Epithelial cell of esophagus (primary cell): ENCODE data around the gene KATNA1.

Experiments used
- DNase-seq: peaks from one replicate; pipeline ENCODE4 v3.0.0; 2010; ENCODE audit warnings: low read depth
- H3K4me3 ChIP-seq: 2 replicates; pipeline ENCODE4 v1.5.1; 2011; ENCODE audit warnings: mild to moderate bottlenecking, low read length, control low read depth
- TF ChIP-seq, protein P1 (sequence below): IDR thresholded peaks from 2 replicates; pipeline ENCODE4 v1.5.1; 2011; ENCODE audit warnings: low read depth, mild to moderate bottlenecking, low read length, control low read depth, inconsistent platforms; ENCODE audit not compliant: insufficient read depth; ENCODE audit errors: missing control alignments

KATNA1 gene

DNA sequence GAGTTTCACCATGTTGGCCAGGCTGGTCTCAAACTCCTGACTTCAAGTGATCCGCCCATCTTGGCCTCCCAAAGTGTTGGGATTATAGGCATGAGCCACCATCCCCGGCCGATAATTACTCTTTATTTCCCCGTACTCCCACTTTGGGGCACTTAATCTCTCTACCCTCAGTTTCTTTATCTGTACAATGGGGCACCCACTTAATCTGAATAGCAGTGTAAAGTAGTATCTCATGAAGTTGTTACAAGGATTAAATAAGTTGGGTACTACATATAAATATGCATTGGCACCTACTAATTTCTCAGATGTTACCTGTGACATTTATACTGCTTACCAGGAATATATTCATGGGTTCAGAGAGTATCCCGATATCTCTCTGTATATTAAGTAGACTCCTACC, 67.2 kb downstream of the KATNA1 start:
- TF ChIP-seq, protein P1, sequence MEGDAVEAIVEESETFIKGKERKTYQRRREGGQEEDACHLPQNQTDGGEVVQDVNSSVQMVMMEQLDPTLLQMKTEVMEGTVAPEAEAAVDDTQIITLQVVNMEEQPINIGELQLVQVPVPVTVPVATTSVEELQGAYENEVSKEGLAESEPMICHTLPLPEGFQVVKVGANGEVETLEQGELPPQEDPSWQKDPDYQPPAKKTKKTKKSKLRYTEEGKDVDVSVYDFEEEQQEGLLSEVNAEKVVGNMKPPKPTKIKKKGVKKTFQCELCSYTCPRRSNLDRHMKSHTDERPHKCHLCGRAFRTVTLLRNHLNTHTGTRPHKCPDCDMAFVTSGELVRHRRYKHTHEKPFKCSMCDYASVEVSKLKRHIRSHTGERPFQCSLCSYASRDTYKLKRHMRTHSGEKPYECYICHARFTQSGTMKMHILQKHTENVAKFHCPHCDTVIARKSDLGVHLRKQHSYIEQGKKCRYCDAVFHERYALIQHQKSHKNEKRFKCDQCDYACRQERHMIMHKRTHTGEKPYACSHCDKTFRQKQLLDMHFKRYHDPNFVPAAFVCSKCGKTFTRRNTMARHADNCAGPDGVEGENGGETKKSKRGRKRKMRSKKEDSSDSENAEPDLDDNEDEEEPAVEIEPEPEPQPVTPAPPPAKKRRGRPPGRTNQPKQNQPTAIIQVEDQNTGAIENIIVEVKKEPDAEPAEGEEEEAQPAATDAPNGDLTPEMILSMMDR: no peak
- DNase-seq: no peak
- no peak overlapping the region for H3K4me3 ChIP-seq

DNA sequence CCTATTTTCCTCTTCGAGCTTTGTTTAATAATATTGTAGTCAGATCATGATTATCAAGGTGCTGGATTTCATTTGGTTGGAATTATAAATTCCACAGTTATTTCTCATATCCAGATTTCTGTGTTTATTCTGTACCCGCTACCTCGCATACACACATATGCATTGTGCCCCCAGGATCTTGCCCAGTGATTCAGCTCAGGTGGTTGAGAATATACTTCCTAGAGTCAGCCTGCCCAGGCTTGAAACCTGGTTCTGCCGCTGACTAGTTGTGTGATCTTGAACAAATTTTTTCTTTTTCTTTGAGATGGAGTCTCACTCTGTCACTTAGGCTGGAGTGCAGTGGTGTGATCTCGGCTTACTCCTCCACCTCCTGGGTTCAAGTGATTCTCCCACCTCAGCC, 67.6 kb downstream of the KATNA1 start:
- TF ChIP-seq, protein P1: no peak
- DNase-seq: peak; percentile 92
- no peak overlapping the region for H3K4me3 ChIP-seq

DNA sequence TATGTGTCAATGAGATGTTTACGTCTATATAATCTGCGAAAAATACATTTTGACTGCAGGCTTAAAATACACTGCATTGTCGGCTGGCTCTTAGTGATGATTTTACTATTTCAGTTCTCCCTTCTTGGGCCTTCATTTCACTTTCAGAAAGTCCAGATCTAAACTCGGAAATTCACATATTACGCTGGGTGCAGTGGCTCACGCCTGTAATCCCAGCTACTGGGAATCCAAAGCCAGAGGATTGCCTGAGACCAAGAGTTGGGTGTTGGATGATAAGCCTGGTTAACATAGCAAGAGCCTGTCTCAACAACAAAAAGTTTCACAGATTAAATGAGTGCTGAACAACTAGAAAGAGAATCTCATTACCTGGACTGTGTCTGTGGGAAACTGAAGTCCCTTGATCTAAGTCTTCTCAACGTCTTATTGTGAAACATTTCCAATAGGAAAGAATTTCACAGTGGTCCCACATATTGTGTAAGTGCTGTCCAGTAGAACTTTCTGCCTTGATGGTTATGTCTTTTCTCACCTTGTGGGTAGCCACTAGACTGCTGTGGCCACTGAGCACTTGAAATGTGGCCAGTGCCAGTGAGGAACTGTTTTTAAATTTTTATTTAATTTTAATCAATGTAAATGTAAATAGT, 80.4 kb downstream of the KATNA1 start:
- no peak for DNase-seq
- TF ChIP-seq, protein P1: no peak
- no peak overlapping the region for H3K4me3 ChIP-seq

DNA sequence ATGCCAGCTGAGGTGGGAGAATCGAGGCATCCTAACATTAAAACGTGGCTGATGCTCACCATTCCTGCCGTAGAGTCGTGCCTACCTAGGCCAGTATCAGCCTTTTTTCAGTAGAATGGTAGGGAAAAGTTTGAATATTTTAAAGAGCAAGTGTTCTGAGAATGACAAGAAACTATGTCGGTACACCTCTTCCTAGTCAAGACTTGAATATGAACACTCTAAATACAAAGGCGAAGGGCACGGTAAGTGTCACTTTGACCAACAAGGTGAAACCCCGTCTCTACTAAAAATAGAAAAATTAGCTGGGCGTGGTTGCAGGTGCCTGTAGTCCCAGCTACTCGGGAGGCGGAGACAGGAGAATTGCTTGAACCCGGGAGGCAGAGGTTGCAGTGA, 81.3 kb downstream of the KATNA1 start:
- no peak for DNase-seq
- TF ChIP-seq, protein P1: no peak
- peak overlapping the region; percentile 85 for H3K4me3 ChIP-seq

DNA sequence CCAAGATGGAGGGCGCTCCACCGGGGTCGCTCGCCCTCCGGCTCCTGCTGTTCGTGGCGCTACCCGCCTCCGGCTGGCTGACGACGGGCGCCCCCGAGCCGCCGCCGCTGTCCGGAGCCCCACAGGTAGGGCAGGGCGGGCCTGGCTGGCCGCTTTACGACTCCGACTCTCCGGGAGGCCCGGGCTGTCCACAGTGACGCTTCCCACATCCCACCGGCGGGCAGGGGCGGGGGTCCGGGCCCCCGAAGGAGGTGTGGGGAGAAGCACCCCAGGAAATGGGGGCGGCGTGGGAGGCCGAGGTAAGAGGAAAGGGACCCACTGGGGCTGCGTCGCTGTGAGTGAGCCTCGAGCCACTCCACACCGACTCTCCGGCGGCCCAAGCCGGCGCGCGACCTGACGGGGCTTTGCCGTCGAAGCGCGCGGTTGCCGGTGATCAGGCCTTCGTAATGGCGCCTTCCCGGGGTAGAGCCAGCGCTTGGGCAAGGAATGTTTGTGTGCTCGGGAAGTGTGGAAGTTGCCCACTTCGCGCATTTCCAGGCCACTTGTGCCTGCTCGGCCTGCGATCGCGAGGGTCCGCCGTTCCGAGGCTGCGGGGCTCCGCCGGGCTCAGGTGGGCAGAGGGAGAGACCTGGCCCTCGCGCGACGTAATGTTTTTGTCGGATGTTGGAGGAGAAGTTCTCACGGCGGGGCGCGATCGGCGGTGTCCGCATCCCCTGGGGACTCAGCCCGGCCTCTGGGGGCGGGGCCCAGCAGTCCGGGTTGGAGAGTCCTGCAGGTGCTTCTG, 81.9 kb downstream of the KATNA1 start:
- TF ChIP-seq, protein P1: no peak
- DNase-seq: peak; percentile 57
- H3K4me3 ChIP-seq: peak overlapping the region; percentile 85

DNA sequence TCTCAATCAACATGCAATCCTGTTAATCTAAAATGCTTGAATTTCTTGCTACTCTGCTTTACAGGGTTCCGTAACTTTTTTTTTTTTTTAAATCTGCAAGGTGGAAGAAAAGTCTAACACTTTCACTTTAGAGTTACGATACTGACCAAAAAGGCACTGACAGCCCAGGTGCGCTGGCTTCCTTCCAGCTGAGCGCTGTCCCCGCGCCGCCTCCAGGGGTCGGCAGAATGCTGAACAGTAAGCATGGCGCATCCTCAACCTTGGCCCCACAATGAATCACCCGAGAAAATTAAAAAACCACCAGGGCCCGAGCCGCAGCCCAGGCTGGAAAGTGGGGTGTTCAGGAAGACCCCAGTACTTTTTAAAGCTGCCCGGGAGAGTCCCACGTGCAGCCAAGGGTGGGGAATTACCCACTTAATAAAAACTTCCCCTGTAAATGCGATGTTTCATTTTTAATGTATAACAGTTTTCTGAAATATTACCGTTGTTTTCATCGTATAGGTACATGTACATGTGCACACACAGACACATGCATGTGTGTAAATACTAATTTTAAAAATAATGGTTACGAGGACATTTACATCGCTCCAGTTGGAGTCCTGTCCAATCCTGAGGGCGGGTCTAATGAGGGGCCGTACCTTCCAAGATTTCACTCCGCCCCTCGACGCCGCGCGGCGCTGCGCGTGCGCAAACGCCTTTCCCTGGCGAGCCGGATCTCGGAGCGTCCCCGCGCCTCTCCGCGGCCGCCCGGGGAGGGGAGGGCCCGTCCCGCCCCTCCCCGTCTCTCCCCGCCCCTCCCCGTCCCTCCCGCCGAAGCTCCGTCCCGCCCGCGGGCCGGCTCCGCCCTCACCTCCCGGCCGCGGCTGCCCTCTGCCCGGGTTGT, 82.7 kb downstream of the KATNA1 start, which contains the start of gene GINM1:
TSS of gene GINM1 (plus strand) at position 849 of the 883 bp plus-strand sequence. CDS start 40 bp downstream, outside the sequence.
- DNase-seq: peak; percentile 96
- peak within 1 kb of the TSS; percentile 85 for H3K4me3 ChIP-seq
- TF ChIP-seq, protein P1: peak; percentile 74
